Astrocyte (in vitro differentiated cells and primary cell): Measurements from ENCODE around the gene STUB1.

Experiments used
- EZH2 ChIP-seq: IDR thresholded peaks from 2 replicates; pipeline ENCODE4 v1.6.1; 2012; ENCODE audit warnings: mild to moderate bottlenecking, low read length, inconsistent platforms; ENCODE audit not compliant: insufficient read depth
- TF ChIP-seq, protein P1 (sequence below): IDR thresholded peaks from 2 replicates; pipeline ENCODE4 v1.5.1; 2011; ENCODE audit warnings: low read depth, mild to moderate bottlenecking, inconsistent platforms, low read length, moderate library complexity; ENCODE audit not compliant: insufficient read depth

DNA sequence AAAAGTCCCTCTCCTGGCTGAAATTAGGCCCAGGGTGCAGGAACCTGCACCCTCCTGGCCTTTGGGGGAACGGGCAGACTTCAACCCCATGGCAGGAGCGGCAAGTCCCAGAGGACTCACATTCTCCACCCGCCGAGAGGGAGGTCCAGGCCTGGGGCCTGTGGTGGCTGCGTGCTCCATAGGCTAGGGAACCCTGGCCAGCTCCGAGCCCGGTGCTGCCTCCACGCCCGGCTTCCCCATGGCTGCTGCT is 45.9 kb downstream of the STUB1 start:
- TF ChIP-seq, protein P1, sequence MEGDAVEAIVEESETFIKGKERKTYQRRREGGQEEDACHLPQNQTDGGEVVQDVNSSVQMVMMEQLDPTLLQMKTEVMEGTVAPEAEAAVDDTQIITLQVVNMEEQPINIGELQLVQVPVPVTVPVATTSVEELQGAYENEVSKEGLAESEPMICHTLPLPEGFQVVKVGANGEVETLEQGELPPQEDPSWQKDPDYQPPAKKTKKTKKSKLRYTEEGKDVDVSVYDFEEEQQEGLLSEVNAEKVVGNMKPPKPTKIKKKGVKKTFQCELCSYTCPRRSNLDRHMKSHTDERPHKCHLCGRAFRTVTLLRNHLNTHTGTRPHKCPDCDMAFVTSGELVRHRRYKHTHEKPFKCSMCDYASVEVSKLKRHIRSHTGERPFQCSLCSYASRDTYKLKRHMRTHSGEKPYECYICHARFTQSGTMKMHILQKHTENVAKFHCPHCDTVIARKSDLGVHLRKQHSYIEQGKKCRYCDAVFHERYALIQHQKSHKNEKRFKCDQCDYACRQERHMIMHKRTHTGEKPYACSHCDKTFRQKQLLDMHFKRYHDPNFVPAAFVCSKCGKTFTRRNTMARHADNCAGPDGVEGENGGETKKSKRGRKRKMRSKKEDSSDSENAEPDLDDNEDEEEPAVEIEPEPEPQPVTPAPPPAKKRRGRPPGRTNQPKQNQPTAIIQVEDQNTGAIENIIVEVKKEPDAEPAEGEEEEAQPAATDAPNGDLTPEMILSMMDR, result no peak
- TF ChIP-seq EZH2, result no peak
